ENCODE data around the gene NLGN1.

GRCh38 chr3:174132006-174132405 is 734.5 kb downstream of the NLGN1 start:
- no peak for TF ChIP-seq POLR2AphosphoS5 (IDR thresholded peaks at IDR 0.05; ENCODE audit: low read depth, low read length)
- TF ChIP-seq, protein P1, sequence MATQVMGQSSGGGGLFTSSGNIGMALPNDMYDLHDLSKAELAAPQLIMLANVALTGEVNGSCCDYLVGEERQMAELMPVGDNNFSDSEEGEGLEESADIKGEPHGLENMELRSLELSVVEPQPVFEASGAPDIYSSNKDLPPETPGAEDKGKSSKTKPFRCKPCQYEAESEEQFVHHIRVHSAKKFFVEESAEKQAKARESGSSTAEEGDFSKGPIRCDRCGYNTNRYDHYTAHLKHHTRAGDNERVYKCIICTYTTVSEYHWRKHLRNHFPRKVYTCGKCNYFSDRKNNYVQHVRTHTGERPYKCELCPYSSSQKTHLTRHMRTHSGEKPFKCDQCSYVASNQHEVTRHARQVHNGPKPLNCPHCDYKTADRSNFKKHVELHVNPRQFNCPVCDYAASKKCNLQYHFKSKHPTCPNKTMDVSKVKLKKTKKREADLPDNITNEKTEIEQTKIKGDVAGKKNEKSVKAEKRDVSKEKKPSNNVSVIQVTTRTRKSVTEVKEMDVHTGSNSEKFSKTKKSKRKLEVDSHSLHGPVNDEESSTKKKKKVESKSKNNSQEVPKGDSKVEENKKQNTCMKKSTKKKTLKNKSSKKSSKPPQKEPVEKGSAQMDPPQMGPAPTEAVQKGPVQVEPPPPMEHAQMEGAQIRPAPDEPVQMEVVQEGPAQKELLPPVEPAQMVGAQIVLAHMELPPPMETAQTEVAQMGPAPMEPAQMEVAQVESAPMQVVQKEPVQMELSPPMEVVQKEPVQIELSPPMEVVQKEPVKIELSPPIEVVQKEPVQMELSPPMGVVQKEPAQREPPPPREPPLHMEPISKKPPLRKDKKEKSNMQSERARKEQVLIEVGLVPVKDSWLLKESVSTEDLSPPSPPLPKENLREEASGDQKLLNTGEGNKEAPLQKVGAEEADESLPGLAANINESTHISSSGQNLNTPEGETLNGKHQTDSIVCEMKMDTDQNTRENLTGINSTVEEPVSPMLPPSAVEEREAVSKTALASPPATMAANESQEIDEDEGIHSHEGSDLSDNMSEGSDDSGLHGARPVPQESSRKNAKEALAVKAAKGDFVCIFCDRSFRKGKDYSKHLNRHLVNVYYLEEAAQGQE (IDR thresholded peaks at IDR 0.05; ENCODE audit: insufficient read depth in 1 of 2, low read depth in 2 of 2, low read length in 1 of 2): no peak
- no peak for TF ChIP-seq CTCF (IDR thresholded peaks at IDR 0.05)
- no peak for TF ChIP-seq SIN3A (IDR thresholded peaks at IDR 0.05; ENCODE audit: borderline replicate concordance, insufficient read depth, low read depth, low read length)

All from Panc1 (cell line).